ENCODE results near the gene ADGRL1.
"Not testable (repeated sequence)": the region's sequence is repeated elsewhere in the genome, so short reads cannot be mapped to it uniquely, and the experiment has no call there.

Gene ADGRL1

DNA sequence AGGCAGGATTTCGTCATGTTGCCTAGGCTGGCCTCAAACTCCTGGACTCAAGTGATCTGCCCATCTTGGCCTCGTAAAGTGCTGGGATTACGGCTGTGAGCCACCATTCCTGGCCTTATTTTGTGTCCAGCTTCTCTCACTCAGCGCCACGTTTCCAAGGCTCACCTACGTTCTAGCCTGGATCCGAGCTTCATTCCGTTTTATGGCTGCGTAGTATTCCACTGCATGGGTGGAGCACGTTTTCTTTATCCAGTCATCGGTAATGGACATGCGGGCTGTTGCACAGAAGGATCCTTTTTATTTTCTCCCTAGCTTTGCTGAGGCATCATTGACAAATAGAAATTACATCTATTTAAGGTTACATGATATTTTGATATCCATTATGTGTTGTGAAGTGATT lies 16.6 kb downstream of the ADGRL1 start:
- DNase-seq (ENCODE audit: low read depth in 2 of 2) = no peak

DNA sequence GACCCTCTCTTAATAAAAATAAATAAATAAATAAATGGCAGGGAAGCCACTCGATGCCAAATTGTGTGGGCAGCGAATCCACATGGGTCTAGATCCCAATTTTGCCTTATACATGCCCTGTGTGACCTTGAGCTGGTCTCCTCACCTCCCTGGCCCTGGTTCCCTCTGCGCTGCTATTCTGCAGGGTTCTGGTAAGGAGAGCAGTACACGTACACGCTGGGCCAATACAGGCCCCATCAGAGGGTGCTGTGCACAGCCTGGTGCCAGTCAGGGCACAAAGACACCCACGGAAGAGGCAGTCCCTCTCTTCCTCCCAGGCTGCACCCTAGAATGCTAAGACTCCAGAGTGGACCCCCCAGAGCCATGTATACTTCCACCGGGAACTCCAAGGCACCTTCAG lies 17.9 kb downstream of the ADGRL1 start:
- DNase-seq (ENCODE audit: low read depth in 2 of 2) = not testable (repeated sequence)

DNA sequence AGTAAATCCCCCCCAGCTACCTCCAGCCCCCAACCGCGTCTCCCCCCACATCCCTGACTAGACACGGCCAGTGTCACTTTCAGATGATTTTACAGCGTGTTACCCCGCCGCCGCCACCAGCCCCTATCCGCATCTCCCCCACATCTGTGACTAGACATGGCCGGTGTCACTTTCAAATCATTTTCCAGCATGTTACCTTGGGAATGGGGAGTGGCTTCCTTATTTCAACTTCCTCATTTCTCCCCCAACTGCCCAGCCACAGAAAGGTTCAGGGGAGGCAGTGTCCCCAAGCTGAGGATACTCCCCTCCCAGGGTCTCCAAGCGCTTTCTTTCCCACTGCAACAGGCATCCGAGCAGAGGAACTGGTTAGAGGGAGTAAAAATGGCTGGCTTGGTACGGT lies 18.4 kb downstream of the ADGRL1 start:
- no peak for DNase-seq (ENCODE audit: low read depth in 2 of 2)

DNA sequence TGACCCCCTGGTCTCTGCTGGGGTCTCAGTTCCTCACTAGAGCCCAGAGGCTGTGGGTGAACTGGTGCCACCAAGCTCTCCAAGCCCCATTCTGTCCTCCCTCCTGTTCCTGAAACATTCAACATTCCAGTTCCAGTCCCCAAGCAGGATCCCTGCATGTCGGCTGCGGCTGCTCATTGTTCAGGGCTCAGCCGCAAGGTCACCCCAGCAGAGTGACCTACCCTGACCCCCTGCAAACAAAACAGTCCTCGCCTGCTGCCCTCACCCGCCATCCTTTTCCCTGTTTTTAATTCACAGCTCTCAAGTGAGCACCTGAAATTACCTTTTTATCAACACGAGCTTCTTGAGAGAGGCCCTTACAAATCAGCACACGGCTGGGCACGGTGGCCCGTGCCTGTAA lies 19.3 kb downstream of the ADGRL1 start:
- not testable (repeated sequence) for DNase-seq (ENCODE audit: low read depth in 2 of 2)

DNA sequence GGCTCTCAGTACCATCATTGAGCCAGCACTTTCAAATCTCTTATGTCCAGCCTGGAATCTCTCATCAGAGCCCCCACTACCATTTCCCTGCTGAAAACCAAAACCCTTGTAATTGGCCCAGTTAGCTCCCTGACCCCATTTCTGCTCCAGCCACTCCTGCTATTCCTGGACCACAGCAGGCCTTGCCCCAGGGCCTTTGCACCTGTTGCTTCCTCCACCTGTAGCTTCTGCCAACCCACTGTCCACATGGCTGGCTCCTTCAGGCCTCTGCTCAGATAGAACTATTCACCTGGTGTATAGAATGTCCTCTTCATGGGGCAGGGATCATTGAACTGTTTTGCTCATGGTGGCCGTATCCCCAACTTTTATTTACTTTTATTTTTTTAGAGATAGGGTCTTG lies 20.3 kb downstream of the ADGRL1 start:
- DNase-seq (ENCODE audit: low read depth in 2 of 2) = not testable (repeated sequence)

DNA sequence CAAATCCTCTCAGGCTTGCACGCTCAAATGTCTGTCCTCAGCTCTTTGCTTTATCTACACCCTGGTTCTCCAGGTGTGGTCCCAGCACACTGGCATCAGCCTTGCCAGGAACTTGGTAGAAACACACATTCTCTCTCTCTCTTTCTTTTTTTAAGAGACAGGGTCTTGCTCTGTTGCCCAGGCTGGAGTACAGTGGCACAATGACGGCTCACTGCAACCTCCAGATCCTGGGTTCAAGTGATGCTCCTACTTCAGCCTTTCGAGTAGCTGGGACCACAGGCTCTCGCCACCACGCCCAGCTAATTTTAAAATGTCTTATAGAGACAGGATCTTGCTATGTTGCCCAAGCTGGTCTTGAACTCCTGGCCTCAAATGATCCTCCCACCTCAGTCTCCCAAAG lies 20.8 kb downstream of the ADGRL1 start:
- DNase-seq (ENCODE audit: low read depth in 2 of 2) = no peak

DNA sequence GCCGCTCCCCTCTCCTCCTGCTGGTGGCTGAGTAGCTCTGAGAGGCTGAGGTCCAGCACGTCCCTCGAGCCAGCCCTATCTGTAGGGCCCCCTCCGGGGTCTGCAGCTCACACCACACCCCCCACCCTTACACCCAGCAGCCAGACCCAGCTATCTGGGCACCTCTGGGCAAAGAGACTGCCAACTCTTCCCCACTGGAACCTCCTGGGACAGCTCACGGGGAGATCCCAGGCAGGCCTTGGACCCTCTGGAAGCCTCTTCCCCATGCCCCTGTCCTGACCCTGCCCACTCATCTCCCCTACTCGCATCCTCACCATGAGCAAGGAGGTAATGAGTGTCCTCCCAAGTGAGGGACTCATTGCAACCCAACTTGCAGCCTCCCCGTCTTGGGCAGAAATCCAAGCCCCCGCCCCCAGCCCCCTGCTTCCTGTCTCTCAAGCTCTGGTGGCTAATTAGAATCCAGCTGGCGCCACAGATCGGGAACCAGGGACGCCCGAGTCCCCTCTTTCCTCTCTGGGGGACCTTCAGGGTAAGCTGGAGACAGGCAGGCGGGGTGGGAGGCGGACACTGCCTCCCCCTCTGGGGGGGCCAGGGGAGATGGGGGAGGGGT lies 22.1 kb downstream of the ADGRL1 start:
- DNase-seq (ENCODE audit: low read depth in 2 of 2) = no peak

DNA sequence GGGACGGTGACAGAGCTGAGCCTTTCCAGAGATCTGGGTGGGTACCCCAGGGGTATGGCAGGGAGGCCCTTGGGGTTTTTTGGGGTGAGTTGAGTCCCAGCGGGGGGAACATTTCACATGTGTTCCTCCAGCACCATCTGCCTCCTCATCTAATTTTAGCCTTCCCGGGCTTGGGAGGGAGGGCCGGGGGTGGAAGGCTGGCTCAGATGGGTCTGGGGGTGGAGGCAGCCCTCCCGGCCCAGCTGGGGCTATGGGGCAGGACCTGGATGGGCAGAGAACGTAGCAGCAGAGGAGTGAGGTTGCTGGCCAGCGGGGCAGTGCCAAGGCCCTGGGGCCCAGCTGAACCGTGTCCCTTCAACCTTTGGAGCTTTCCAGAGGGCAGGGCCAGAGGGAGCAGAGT lies 23.5 kb downstream of the ADGRL1 start:
- no peak for DNase-seq (ENCODE audit: low read depth in 2 of 2)

DNA sequence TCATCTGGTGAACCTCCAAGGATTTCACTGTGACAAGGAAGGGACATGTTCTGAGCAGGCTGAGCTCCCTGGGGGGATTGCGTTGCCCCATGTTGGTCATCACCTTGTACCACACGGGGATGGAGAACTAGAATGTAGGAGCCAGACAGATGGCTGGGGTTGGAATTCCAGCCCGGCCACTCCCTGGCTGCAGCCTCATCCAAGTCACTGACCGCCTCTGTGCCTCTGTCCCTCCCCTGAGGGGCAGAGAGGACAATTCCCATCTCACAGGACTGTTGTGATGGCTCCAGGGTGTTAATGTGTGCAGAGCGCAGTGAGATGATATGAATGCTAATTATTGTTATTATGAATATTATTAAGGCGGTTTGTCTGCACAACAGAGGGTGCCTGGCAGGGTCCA lies 24.1 kb downstream of the ADGRL1 start:
- no peak for DNase-seq (ENCODE audit: low read depth in 2 of 2)

DNA sequence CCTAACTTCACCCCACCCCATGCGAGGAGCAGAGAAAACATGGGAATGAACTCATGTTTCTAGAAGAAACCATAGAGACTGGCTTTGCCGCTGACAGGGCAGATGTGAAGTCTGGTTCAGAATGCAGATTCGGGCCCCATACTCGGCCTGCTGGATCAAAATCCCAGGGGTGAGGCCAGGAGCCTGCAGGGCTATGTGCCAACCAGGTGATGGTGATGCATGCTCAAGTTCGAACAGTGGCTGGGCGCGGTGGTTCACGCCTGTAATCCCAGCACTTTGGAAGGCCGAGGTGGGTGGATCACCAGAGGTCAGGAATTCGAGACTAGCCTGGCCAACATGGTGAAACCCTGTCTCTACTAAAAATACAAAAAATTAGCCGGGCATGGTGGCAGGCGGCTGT lies 24.8 kb downstream of the ADGRL1 start:
- not testable (repeated sequence) for DNase-seq (ENCODE audit: low read depth in 2 of 2)

DNA sequence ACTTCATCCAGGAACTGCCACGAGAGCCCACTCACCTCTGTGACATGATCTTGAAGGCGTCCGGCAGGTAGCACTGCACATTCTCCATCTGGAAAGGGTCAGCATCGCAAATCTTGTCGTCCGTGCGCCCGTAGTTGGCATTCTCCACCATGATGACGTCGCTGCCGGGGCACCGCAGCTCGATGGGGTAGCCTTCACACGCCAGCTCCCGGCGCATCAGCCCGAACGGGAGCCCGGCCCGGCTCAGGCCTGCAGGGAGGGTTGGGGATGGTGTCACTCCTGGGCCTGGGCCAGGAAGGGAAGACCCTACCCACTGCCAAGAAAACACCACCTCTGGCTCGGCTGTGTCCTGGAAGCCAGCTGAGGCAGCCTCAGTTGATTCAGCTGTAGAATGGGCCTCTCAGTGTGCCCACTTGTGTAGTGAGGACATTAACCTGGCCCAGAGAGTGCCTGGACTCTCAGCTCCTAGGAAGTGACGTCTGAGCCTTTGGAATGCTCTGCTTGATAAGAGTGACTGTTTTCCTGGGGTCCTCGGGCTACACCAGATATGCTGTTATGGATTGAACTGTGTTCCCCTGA lies 28.4 kb downstream of the ADGRL1 start:
- DNase-seq (ENCODE audit: low read depth in 2 of 2) = no peak

DNA sequence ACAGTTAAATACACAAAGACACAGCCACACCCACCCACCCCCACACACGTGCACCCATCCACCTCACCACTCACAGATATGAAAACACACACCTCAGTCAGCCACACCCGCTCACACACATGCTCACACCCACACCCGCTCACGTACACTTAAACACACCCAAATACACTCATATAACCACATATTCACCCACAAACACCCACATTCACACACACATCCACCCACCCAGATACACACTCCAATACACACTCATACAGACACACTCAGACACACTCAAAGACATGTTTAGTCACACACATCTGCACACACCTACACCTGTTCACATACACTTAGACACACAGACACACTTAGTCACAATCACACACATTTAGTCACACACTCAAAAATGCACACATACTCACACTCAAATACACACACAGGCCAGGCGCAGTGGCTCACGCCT lies 30.6 kb downstream of the ADGRL1 start:
- no peak for DNase-seq (ENCODE audit: low read depth in 2 of 2)

DNA sequence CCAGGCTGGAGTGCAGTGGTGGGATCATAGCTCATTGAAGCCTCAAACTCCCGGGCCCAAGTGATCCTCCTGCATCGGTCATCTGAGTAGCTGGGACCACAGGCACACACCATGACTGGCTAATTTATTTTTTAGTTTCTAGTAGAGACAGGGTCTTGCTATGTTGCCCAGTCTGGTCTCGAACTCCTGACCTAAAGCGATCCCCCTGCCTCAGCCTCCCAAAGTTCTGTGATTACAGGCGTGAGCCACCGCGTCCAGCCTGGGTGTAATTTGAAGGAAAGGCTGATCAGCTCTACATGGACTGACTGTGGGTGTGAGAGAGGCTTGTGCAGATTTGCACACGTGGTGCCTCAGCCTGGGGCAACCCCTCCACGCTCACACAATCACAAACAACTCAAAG lies 31.1 kb downstream of the ADGRL1 start:
- DNase-seq (ENCODE audit: low read depth in 2 of 2) = no peak

DNA sequence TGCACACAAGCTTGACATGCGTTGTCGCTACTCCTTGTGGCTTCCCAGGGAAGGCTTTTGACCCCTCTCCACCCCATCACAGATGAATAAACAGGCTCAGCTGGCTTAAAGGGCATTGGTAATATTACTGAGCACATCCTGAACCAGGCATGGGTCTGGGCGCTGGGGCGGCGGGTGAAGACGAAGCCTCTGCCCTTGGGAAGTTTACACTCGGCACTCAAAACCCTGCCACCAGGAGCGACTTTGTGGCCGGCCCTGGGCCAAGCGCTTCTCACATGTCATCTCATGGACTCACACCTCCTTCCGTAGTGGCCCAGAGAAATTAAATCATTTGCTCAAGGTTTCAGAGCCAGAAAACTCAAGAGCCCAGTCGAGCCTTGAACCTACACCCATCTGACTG lies 37.0 kb downstream of the ADGRL1 start:
- no peak for DNase-seq (ENCODE audit: low read depth in 2 of 2)

DNA sequence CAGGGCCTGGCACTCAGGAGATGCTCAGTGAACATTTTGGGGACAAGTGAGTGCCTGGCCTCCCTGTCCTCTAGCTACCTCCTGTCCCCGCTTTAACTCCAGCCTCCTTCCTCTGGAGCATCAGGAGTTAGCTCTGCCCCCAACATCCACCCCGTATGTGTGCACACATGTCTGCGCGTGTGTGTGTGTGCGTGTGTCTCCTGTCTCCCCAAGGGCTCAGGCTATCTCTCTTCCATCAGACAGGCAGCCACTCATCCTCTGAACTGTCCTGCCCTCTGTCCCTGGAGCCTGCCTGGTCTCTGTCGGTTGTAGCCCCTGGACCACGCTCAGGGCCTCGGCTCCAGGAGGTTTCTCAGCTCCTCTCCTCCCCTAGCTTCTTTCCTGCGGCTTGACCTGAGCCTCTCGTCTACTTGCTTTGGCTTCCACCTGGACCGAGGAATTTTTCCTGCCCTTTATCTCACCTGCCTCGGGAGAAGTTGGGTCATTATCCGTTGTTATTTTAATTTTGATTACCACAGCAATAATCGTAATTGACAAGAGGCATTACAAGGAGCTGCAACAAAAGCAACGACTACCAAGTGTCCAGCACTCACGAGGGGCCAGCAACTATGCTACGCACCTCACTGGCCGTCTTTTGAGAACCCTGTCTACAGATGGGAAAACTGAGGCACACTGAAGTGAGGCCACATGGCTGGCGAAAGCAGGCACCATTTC lies 37.6 kb downstream of the ADGRL1 start:
- DNase-seq (ENCODE audit: low read depth in 2 of 2) = no peak

DNA sequence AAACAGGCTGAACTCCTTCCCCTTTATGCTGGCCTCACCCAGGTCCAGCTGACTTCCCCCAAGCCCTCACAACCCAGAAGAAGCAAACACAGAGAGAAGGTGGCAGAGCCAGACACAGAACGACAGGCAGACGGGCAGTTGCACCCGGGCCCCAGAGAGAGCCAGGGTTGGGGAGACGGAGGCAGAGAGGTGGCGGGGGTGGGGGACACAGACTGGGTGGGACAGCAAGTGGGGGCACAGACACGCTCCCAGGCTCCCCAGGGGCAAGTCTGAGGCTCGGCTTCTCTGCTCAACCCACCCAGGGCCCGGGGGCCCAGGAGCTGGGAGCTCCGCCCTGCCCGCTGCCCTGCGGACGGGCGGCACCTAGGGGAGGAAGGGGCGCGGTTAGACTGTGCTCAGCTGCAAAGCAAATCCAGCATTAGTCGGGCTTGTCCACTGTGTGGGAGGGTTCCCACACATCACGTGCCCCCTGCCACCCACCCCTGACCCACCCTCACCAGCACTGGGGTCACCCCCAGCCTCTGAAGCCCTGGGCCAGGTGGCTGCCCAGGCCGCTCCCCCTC lies 38.3 kb downstream of the ADGRL1 start:
- DNase-seq (ENCODE audit: low read depth in 2 of 2) = no peak

DNA sequence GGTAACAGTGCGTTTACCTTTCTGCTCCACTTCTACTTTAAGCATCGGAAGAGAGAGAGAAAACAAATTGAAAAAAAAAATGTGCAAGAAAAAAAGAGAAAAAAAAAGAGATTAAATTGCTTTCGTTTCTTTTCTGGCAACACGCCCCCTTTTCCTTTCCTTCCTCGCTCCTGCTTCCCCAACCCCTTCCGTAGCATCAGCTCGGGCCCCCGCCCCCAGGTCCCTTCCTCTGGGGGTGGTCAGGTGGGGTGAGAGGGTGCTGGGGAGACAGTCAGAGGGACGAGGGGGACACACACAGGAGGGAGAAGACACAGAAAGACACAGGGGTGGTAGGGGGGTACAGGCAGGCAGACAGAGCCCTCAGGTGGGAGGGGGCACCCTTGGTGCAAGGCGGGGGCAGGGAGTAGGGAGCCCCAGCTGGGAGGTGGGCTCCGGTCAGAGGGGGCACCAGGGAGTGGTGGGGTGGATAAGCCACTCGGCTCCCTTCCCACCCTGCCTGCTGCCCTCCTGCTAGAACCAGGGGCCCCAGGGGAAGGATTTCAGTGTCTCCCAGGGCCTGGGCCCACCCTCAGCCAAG lies 38.9 kb downstream of the ADGRL1 start:
- DNase-seq (ENCODE audit: low read depth in 2 of 2) = no peak

DNA sequence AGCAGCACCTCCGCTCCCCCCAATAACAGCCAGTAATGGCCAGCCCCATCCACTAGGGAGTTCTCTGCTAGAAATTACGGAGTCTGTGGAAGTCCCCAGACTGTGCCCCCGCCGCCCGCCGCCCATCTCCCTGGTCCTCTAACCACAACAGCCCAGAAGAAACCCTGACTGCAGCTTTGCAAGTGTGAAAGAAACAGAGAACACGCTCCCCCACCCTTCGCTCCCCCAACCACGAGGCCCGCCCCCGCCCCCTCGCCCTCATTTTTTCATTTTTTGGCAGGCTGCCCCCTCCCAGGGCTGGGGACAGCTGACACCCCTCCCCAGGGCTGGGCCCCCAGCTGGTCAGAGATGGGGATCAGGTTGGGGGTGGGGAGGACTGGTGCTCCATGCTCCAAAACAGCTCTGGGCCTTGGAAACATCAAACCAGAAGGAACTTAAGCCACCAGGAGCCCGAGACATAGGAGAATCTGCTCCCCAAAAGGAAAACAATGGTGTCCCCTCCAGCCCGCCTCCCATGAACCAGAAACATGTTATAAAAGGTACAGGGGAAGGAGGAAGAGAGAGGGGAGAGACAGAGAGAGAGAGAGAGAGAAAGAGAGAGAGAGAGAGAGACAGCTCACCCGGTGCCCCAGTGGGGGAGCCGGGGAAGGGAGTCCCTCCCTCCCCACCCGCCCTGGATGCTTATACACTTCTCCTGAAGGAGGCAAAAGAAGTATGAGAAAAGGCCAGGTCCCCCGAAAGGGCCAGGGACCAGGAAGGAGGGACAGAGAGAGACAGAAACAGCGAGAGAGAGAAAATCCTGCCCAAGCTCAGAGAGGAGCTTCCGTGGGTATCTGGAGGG lies 39.8 kb downstream of the ADGRL1 start:
- DNase-seq (ENCODE audit: low read depth in 2 of 2) = no peak

DNA sequence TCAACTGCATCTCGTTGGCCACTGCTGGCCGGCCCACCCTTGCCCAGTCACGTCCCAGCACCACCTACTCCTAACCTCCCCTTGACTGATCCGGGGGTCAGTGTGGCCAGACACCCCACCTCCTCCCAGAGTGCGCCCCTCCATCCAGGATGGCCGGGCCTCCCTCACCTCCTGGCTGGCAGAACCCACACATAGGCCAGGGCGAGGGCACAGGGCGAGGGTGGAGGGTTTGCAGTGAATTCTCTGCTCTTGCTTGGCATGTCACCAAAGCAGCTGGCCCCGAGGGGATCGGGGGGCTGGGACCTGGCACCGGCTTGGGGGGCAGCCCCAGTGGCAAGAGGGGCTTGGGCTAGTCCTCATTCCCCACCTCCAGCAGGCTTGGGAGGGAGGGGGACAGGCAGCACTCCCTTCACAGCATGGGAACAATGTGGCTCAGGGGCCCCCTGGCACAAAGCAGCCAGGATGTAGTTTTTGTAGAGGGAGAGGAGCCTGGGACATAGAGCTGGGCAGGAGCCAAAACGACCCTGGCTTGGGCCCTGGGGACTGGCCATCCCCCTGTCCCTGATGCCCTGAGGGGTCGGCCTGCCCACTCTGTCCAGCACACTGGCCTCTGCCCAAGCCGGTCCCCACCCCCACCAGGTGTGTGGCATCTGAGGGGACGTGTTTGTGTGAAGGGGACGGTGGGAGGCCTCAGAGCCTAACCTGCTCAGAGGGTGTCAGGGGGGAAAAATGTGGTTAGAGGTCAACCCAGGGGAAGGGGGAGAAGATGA lies 41.1 kb downstream of the ADGRL1 start:
- DNase-seq (ENCODE audit: low read depth in 2 of 2) = no peak

DNA sequence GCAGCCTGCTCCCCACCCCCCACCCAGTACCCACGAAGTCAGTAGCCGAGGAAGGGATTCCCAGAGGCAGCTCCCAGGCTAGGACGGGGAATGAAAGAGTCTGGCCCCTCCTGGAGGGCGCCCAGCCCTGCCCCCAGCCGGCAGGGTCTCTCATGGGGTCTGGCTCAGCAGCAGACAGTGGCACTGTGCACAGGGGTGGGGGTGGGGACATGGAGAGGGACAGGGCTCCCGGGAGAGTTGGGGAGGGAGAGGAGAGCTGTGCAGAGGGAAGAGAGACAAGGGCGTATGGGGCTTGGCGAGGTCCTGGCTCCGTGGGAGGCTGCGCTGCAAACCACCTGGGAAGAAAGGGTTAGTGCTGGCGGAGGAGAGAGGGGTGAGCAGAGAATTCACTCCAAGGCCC lies 41.9 kb downstream of the ADGRL1 start:
- no peak for DNase-seq (ENCODE audit: low read depth in 2 of 2)

DNA sequence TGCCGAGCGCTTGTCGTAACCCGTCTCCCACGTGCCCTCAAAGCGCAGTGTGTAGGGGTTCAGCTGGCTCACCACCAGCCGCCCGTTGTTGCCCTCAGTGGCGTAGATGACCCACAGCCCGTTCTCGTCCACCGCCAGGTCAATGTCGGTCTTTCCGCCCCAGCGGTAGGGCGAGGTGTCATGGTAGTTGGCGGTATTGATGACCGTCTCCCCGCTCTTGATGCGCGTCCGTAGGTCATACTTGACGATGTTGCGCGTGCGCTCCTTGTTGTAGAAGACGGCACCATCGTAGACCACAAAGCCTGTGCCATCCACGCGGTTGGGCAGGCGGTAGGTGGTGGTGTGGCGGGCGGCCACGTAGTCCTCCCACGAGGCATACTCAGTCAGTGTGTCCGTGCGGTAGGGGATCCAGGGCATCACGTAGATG lies 43.1 kb downstream of the ADGRL1 start:
- DNase-seq (ENCODE audit: low read depth in 2 of 2) = no peak

All from stimulated activated CD8-positive, alpha-beta memory T cell treated with anti-CD3 and anti-CD28 coated beads, Interleukin-7, amount 100 ng/mL, for 4 hours (primary cell).